ENCODE measurements around the gene SUN5. TPM values are rescaled to one million over a fixed set of nuclear protein-coding genes. Genes with fewer than 3 reads are reported as not detected.

SUN5 gene
- total and polyA plus RNA-seq, 2 donors from 2014 or later = not detected

- DNase-seq (no peak), FAIRE-seq (no peak)
- H3K27me3 ChIP-seq (ENCODE audit: control insufficient read depth, insufficient read depth, low read length) = no peaks in the 10 kb centered on the region
- no peak for TF ChIP-seq CTCF (IDR thresholded peaks at IDR 0.05; ENCODE audit: borderline replicate concordance, extremely low read depth, insufficient read depth)
- H3K4me1 ChIP-seq (ENCODE audit: control insufficient read depth in 2 of 3, insufficient read depth in 2 of 3, low read depth in 1 of 3, low read length in 3 of 3) = no peaks in the 10 kb centered on the region
- no peak overlapping the region for H3K27ac ChIP-seq (ENCODE audit: low read depth in 2 of 2, low read length in 2 of 2)
- H3K9me3 ChIP-seq (ENCODE audit: control insufficient read depth in 2 of 3, insufficient read depth in 1 of 3, low read length in 3 of 3) = no peaks in the 10 kb centered on the region
- H3K4me3 ChIP-seq (ENCODE audit: low read length in 3 of 3) = no peak overlapping the region
- H3K9ac ChIP-seq (ENCODE audit: low read length in 3 of 3) = no peak overlapping the region
- intact Hi-C loops (cut with DNase I) = no loop called here
- H3K36me3 ChIP-seq (ENCODE audit: control insufficient read depth in 2 of 3, insufficient read depth in 3 of 3, low read length in 3 of 3) = no peaks in the 10 kb centered on the region
Measured at GRCh38 chr20:33015700-33016580, 11.7 kb upstream of the SUN5 start.

- DNase-seq = peak in 3 of 5 donors; percentile 15 to 31 (median 22)
- no peak for TF ChIP-seq CTCF (IDR thresholded peaks at IDR 0.05; ENCODE audit: borderline replicate concordance, extremely low read depth, insufficient read depth)
- intact Hi-C loops (cut with DNase I) = no loop called here
- Histone ChIP-seq H3K4me3 (ENCODE audit: low read length in 3 of 3) (no peak overlapping the region), H3K36me3 (ENCODE audit: control insufficient read depth in 2 of 3, insufficient read depth in 3 of 3, low read length in 3 of 3) (no peaks in the 10 kb centered on the region), H3K9me3 (ENCODE audit: control insufficient read depth in 2 of 3, insufficient read depth in 1 of 3, low read length in 3 of 3) (no peaks in the 10 kb centered on the region), H3K27ac (ENCODE audit: low read depth in 2 of 2, low read length in 2 of 2) (no peak overlapping the region), H3K9ac (ENCODE audit: low read length in 3 of 3) (no peak overlapping the region), H3K27me3 (ENCODE audit: control insufficient read depth, insufficient read depth, low read length) (no peaks in the 10 kb centered on the region), H3K4me1 (ENCODE audit: control insufficient read depth in 2 of 3, insufficient read depth in 2 of 3, low read depth in 1 of 3, low read length in 3 of 3) (no peaks in the 10 kb centered on the region)
- no peak for FAIRE-seq
Measured at GRCh38 chr20:33015114-33015484, 10.9 kb upstream of the SUN5 start.

- H3K27me3 ChIP-seq (ENCODE audit: control insufficient read depth, insufficient read depth, low read length) = no peaks in the 10 kb centered on the region
- H3K9me3 ChIP-seq (ENCODE audit: control insufficient read depth in 2 of 3, insufficient read depth in 1 of 3, low read length in 3 of 3) = no peaks in the 10 kb centered on the region
- H3K36me3 ChIP-seq (ENCODE audit: control insufficient read depth in 2 of 3, insufficient read depth in 3 of 3, low read length in 3 of 3) = no peaks in the 10 kb centered on the region
- peaks cover 0 to 3% (median 0%) of the 10 kb centered on the region in 3 donors for H3K4me1 ChIP-seq (ENCODE audit: control insufficient read depth in 2 of 3, insufficient read depth in 2 of 3, low read depth in 1 of 3, low read length in 3 of 3)
- no peak overlapping the region for H3K9ac ChIP-seq (ENCODE audit: low read length in 3 of 3)
- no peak overlapping the region for H3K27ac ChIP-seq (ENCODE audit: low read depth in 2 of 2, low read length in 2 of 2)
- FAIRE-seq (no peak), DNase-seq (no peak)
- intact Hi-C loops (cut with DNase I) = no loop called here
- no peak for TF ChIP-seq CTCF (IDR thresholded peaks at IDR 0.05; ENCODE audit: borderline replicate concordance, extremely low read depth, insufficient read depth)
- no peak overlapping the region for H3K4me3 ChIP-seq (ENCODE audit: low read length in 3 of 3)
Measured at GRCh38 chr20:33014336-33015113, 10.3 kb upstream of the SUN5 start.

Measured in kidney (tissue), 14 donors.